PC-3 (cell line): ENCODE results near the gene NOP53. TPM values are rescaled to one million over a fixed set of nuclear protein-coding genes. Genes with fewer than 3 reads are reported as not detected.

Source experiments
- ATAC-seq: fragments of 200-7000 bp; cut with Tn5 transposase; 2 replicates; pipeline ENCODE4 v1.9.1; 2020; ENCODE audit warnings: mild to moderate bottlenecking, moderate library complexity
- BruUV-seq: library from RNA; stranded (reverse); fragments of 400-500 nt; replicated peaks from 2 replicates; lab custom pipeline; 2021; lab: Mats Ljungman, UMichigan
- CTCF ChIA-PET: fragments of 300-600 bp; sonication (Branson Sonifier 250); formaldehyde crosslinking; loops from one replicate; lab custom pipeline; 2022; ENCODE audit warnings: antibody characterized with exemption; lab: Charles Lee
- POLR2A ChIA-PET: fragments of 300-600 bp; sonication (Branson Sonifier 250); formaldehyde crosslinking; loops from one replicate; lab custom pipeline; 2022; ENCODE audit warnings: antibody characterized with exemption; ENCODE audit not compliant: unreplicated experiment; lab: Charles Lee
- DNase-seq: peaks from one replicate; pipeline ENCODE4 v3.0.0-alpha.2; 2015
- H2AFZ ChIP-seq: fragments of 300-600 bp; sonication (generic); 2 replicates; pipeline ENCODE4 v1.6.0; 2016; ENCODE audit warnings: antibody characterized with exemption, low read length
- H3F3A ChIP-seq: fragments of 300-600 bp; sonication (generic); one replicate; pipeline ENCODE4 v1.6.0; 2017; ENCODE audit warnings: antibody characterized with exemption, low read length, control low read depth, mild to moderate bottlenecking; ENCODE audit not compliant: unreplicated experiment
- H3K27ac ChIP-seq: fragments of 300-600 bp; sonication (generic); 2 replicates; pipeline ENCODE4 v1.5.1; 2016; ENCODE audit warnings: mild to moderate bottlenecking, low read length
- H3K27me3 ChIP-seq: fragments of 300-600 bp; sonication (generic); 2 replicates; pipeline ENCODE4 v1.6.1; 2016; ENCODE audit warnings: low read length, mixed read lengths
- H3K36me3 ChIP-seq: fragments of 300-600 bp; sonication (generic); 2 replicates; pipeline ENCODE4 v1.6.1; 2016; ENCODE audit warnings: low read depth, mixed run types, low read length, mixed read lengths
- H3K4me1 ChIP-seq: fragments of 300-600 bp; sonication (generic); 2 replicates; pipeline ENCODE4 v1.5.1; 2016; ENCODE audit warnings: low read length; ENCODE audit not compliant: insufficient read depth
- H3K4me2 ChIP-seq: fragments of 300-600 bp; sonication (generic); 2 replicates; pipeline ENCODE4 v1.6.0; 2016; ENCODE audit warnings: low read length
- H3K4me3 ChIP-seq: fragments of 300-600 bp; sonication (generic); 2 replicates; pipeline ENCODE4 v1.5.1; 2016; ENCODE audit warnings: mild to moderate bottlenecking, low read length, mixed read lengths
- H3K79me2 ChIP-seq: fragments of 300-600 bp; sonication (generic); 2 replicates; pipeline ENCODE4 v1.6.1; 2017; ENCODE audit warnings: low read length, mixed read lengths
- H3K9ac ChIP-seq: fragments of 300-600 bp; sonication (generic); 2 replicates; pipeline ENCODE4 v1.6.0; 2016; ENCODE audit warnings: mild to moderate bottlenecking, low read length
- H3K9me2 ChIP-seq: fragments of 300-600 bp; sonication (generic); replicated peaks from 2 replicates; pipeline ENCODE4 v1.6.1; 2016; ENCODE audit warnings: mixed run types, low read length, mixed read lengths
- H3K9me3 ChIP-seq: fragments of 300-600 bp; sonication (generic); 2 replicates; pipeline ENCODE4 v1.6.1; 2016; ENCODE audit warnings: low read length, mixed read lengths
- H4K20me1 ChIP-seq: fragments of 300-600 bp; sonication (generic); 2 replicates; pipeline ENCODE4 v1.6.1; 2016; ENCODE audit warnings: low read length, mixed read lengths
- CTCF ChIP-seq: fragments of 300-600 bp; sonication (generic); conservative IDR thresholded peaks from 2 replicates; pipeline ENCODE4 v1.5.1; 2017; ENCODE audit warnings: antibody characterized with exemption, low read depth, mild to moderate bottlenecking, low read length
- EZH2 ChIP-seq: fragments of 300-600 bp; sonication (generic); IDR thresholded peaks from one replicate; pipeline ENCODE4 v1.6.1; 2017; ENCODE audit warnings: antibody characterized with exemption, mild to moderate bottlenecking, low read length; ENCODE audit not compliant: unreplicated experiment
- EZH2phosphoT487 ChIP-seq: fragments of 300-600 bp; sonication (generic); IDR thresholded peaks from 2 replicates; pipeline ENCODE4 v1.6.1; 2018; ENCODE audit warnings: mild to moderate bottlenecking, antibody characterized with exemption, low read length, borderline replicate concordance
- intact Hi-C: fragments of 100-400 bp; cut with micrococcal nuclease; formaldehyde crosslinking; loops from 2 replicates; pipeline ENCODE4 v1.9.0; 2023
- total RNA-seq: library from RNA; depleted of rRNA; stranded (reverse); fragments of >200 nt; gene quantifications from 2 replicates; pipeline ENCODE4 v1.2.3, GENCODE V29; 2014

The NOP53 gene
- total RNA-seq, 1 experiment from 2014 or later, result 61.5 TPM

GRCh38 chr19:47711652-47712242 is 33.6 kb upstream of the NOP53 start:
- Histone ChIP-seq H3K27ac (no peak overlapping the region), H3F3A (no peaks in the 10 kb centered on the region), H3K4me2 (no peak overlapping the region), H3K9me2 (no peaks in the 10 kb centered on the region), H3K9me3 (no peaks in the 10 kb centered on the region), H3K4me1 (no peaks in the 10 kb centered on the region), H3K4me3 (no peak overlapping the region), H4K20me1 (no peaks in the 10 kb centered on the region), H3K9ac (no peak overlapping the region), H3K27me3 (no peaks in the 10 kb centered on the region), H3K36me3 (no peaks in the 10 kb centered on the region), H3K79me2 (no peaks in the 10 kb centered on the region), H2AFZ (no peak overlapping the region)
- POLR2A ChIA-PET, result no interaction called here
- CTCF ChIA-PET, result interaction anchor here (2.6 kb wide), 1 partner anchor 31 kb away, joined by 8 read pairs; no protein-coding TSS in a partner anchor
- TF ChIP-seq EZH2 (no peak), CTCF (no peak), EZH2phosphoT487 (no peak)
- no peak for ATAC-seq
- no peak for DNase-seq
- intact Hi-C loops, result no loop called here
- no TSS peak for BruUV-seq

DNA sequence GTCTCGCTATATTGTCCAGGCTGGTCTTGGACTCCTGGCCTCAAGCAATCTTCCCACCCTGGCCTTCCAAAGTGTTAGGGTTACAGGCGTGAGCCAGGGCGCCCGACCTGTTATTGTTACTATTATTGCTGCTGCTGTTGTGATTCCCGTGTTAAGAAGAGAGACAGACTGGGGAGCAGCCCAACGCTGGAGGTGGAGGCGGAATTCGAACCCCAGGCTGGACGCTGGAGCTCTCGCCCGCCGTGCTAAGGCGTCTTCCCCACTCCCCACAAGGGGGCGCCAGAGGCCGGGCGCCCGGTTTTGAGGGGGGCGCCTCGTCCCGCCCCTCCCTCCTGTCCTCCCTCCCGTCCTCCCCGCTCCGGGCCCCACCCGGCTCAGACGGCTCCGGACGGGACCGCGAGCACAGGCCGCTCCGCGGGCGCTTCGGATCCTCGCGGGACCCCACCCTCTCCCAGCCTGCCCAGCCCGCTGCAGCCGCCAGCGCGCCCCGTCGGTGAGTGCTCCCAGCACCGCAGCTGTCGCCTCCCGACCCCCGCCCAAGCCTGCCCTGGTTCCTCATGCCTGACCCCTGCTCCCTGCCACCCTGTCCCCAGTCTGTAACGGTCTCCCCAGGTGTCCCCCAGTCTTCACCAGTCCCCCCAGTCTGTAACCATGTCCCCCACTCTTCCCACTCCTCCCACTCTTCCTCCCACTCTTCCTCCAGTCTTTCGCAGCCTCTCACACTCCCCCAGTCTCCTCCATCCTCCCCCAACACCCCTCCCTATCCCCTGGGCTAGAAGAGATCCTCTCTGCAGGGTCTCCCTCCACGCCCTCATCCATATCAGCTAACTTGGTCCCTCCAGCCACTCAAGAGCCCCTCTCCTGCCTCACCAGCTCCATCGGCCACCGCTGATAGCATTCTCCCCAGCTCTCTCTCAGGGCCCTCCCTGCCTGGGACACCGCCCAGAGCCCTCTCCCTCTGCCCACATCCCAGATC is 32.0 kb upstream of the NOP53 start, which contains the start of gene EHD2:
Gene EHD2 (plus strand): TSS at position 377 of the 976 bp plus-strand sequence. CDS start 3,191 bp downstream, outside the sequence.
- Histone ChIP-seq H3K79me2 (no peaks in the 10 kb centered on the region), H3K27ac (no peak within 1 kb of the TSS), H3K27me3 (no peaks in the 10 kb centered on the region), H4K20me1 (no peaks in the 10 kb centered on the region), H3K9me2 (no peaks in the 10 kb centered on the region), H2AFZ (no peak within 1 kb of the TSS), H3K36me3 (no peaks in the 10 kb centered on the region), H3K9ac (no peak within 1 kb of the TSS), H3K4me3 (no peak within 1 kb of the TSS), H3K4me2 (no peak within 1 kb of the TSS), H3F3A (no peaks in the 10 kb centered on the region), H3K4me1 (no peaks in the 10 kb centered on the region), H3K9me3 (no peaks in the 10 kb centered on the region)
- ChIA-PET CTCF (interaction anchor here (2.6 kb wide), 1 partner anchor 30 kb away, joined by 8 read pairs; no protein-coding TSS in a partner anchor), POLR2A (no interaction called here)
- TF ChIP-seq EZH2phosphoT487, result no peak
- peak; percentile 66 for TF ChIP-seq CTCF
- ATAC-seq, result peak; percentile 27; the same call in 1 of the 2 replicates
- no peak for DNase-seq
- intact Hi-C loops, result no loop called here
- BruUV-seq, result no TSS peak
